ENCODE results near the gene MGMT.

Gene MGMT

GRCh38 chr10:129531969-129532660 lies 65.1 kb downstream of the MGMT start:
- CTCF ChIA-PET = interaction anchor here (1.4 kb wide), 2 partner anchors 9 to 15 kb away, joined by 3 to 4 read pairs; no protein-coding TSS in a partner anchor

DNA sequence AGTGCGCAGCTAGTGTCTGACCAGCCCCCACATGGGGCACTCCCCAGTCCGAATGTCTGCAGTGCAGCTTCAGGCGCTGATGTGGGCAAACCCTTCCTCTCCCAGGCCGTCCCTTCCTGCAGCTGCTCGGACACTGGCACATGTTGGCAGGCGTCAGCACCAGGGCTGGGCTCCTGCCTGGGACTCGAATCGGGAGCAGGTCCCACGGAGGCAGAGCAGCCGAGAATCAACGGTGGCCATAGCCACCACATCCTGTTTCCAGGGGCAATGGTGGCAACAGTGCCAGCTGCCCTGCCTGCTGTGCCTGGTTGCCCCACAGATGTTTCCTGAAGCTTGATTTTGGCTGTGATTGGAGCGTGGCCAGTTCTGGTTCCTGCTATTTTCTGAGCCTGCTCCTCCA lies 65.8 kb downstream of the MGMT start:
- CTCF ChIA-PET = interaction anchor here (1.4 kb wide), 2 partner anchors 9 to 15 kb away, joined by 3 to 4 read pairs; no protein-coding TSS in a partner anchor
- no peak for DNase-seq (ENCODE audit: extremely low spot score)
- TF ChIP-seq, protein P1, sequence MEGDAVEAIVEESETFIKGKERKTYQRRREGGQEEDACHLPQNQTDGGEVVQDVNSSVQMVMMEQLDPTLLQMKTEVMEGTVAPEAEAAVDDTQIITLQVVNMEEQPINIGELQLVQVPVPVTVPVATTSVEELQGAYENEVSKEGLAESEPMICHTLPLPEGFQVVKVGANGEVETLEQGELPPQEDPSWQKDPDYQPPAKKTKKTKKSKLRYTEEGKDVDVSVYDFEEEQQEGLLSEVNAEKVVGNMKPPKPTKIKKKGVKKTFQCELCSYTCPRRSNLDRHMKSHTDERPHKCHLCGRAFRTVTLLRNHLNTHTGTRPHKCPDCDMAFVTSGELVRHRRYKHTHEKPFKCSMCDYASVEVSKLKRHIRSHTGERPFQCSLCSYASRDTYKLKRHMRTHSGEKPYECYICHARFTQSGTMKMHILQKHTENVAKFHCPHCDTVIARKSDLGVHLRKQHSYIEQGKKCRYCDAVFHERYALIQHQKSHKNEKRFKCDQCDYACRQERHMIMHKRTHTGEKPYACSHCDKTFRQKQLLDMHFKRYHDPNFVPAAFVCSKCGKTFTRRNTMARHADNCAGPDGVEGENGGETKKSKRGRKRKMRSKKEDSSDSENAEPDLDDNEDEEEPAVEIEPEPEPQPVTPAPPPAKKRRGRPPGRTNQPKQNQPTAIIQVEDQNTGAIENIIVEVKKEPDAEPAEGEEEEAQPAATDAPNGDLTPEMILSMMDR (IDR thresholded peaks at IDR 0.05; ENCODE audit: control extremely low read depth, extremely low read depth, low read depth, missing control alignments) = no peak
- POLR2A ChIA-PET = no interaction called here

More at GRCh38 chr10:129531969-129532660, 65.1 kb downstream of the MGMT start:
- TF ChIP-seq, protein P1 (IDR thresholded peaks at IDR 0.05; ENCODE audit: control extremely low read depth, extremely low read depth, low read depth, missing control alignments) = no peak
- no peak for DNase-seq (ENCODE audit: extremely low spot score)
- POLR2A ChIA-PET = no interaction called here

DNA sequence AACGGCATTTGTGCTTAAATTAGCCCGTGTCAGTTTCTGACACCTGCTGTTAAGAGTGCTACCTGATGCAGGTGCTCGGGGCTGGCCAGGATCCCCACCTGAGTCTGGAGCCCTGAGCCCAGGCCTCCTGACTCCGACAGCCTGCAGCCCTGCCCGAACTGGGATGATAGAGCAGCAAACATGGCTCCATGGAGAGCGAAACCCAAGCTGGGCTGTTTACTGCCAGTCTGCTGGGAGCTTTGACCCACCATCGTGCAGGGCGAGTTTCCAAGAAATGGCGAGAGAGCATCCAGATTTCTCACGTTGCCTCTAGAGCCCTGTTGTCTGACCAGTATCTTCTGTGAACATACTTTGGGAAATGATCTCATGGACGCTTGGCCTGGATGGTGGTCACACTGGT lies 66.2 kb downstream of the MGMT start:
- CTCF ChIA-PET = no interaction called here
- TF ChIP-seq, protein P1 (IDR thresholded peaks at IDR 0.05; ENCODE audit: control extremely low read depth, extremely low read depth, low read depth, missing control alignments) = no peak
- POLR2A ChIA-PET = no interaction called here
- DNase-seq (ENCODE audit: extremely low spot score) = no peak

DNA sequence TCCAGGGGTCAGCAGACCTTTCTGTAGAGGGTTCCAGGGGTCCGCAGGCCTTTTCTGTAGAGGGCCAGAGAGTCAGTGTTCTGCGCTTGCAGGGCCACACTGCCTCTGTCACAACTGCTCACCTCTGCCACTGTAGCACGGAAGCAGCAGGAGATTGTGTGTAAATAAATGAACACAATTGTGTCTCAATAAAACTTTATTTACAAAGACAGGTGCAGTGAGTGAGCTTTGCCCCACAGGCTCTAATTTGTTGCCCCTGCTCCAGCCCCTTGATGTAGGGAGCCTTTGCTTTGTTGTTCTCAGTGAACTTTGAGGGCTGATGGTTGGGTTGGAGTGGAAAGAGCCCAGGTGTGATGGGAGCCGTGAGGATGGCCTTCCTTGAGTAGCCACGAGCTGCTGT lies 67.8 kb downstream of the MGMT start:
- TF ChIP-seq, protein P1 (IDR thresholded peaks at IDR 0.05; ENCODE audit: control extremely low read depth, extremely low read depth, low read depth, missing control alignments) = no peak
- DNase-seq (ENCODE audit: extremely low spot score) = no peak
- ChIA-PET CTCF (interaction anchor here (1.0 to 1.3 kb wide), 2 partner anchors 11 to 19 kb away, joined by 3 read pairs; no protein-coding TSS in a partner anchor), POLR2A (no interaction called here)

DNA sequence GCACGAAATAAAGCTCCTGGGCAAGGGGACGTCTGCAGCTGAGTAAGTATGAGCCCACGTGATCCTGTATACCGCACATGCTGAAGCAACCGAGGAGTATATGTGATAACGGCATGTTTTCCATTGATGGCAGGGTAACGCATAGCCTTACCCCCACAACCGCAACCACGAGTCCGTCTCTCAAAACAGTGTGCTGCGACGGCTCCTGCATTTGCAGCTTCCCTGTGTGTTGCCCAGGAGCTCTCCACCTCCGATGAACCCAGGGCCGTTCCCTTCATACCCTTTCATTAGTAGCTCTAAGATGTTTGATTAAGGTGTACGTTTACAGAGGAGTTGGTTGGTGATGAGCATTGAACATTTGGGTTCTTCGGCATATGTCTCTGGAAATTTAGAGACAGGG lies 69.3 kb downstream of the MGMT start:
- CTCF ChIA-PET = interaction anchor here (1.3 kb wide), 2 partner anchors 10 to 212 kb away, joined by 3 read pairs; no protein-coding TSS in a partner anchor
- no peak for DNase-seq (ENCODE audit: extremely low spot score)
- POLR2A ChIA-PET = no interaction called here
- TF ChIP-seq, protein P1 (IDR thresholded peaks at IDR 0.05; ENCODE audit: control extremely low read depth, extremely low read depth, low read depth, missing control alignments) = no peak

- ChIA-PET CTCF (no interaction called here), POLR2A (no interaction called here)
- DNase-seq (ENCODE audit: extremely low spot score) = no peak
- TF ChIP-seq, protein P1 (IDR thresholded peaks at IDR 0.05; ENCODE audit: control extremely low read depth, extremely low read depth, low read depth, missing control alignments) = no peak
These were observed 70.1 kb downstream of the MGMT start for GRCh38 chr10:129537151-129537550.

Data from GM10248 (cell line).